Stimulated activated naive CD8-positive, alpha-beta T cell treated with anti-CD3 and anti-CD28 coated beads, Interleukin-15, amount 100 ng/mL, for 72 hours (primary cell): ENCODE data around the gene ZFP36.
"Not testable (repeated sequence)": the region's sequence is repeated elsewhere in the genome, so short reads cannot be mapped to it uniquely, and the experiment has no call there.

ENCODE experiments used
- ATAC-seq: fragments of 150-1000 bp; cut with Tn5 transposase; 2 replicates; pipeline ENCODE4 v1.10.0; 2021; ENCODE audit warnings: mild to moderate bottlenecking, moderate library complexity
- DNase-seq, 2 donors: peaks; one replicate each; pipeline ENCODE4 v3.0.0; 2021 to 2022
- H3K27ac Mint-ChIP-seq, 2 donors: one replicate each; pipeline ENCODE4 v1.8.0; 2022; ENCODE audit warnings: mild to moderate bottlenecking in 2 of 2, mixed read lengths in 2 of 2, moderate library complexity in 2 of 2
- H3K27me3 Mint-ChIP-seq: one replicate; pipeline ENCODE4 v1.8.0; 2022; ENCODE audit warnings: mixed read lengths
- H3K4me1 Mint-ChIP-seq: one replicate; pipeline ENCODE4 v1.8.0; 2022; ENCODE audit warnings: mild to moderate bottlenecking, mixed read lengths
- H3K4me3 Mint-ChIP-seq, 2 donors: one replicate each; pipeline ENCODE4 v1.8.0; 2022; ENCODE audit warnings: mild to moderate bottlenecking in 2 of 2, mixed read lengths in 2 of 2, moderate library complexity in 1 of 2
- H3K9me3 Mint-ChIP-seq, 2 donors: one replicate each; pipeline ENCODE4 v1.8.0; 2022; ENCODE audit warnings: mixed read lengths in 2 of 2

Gene ZFP36

DNA sequence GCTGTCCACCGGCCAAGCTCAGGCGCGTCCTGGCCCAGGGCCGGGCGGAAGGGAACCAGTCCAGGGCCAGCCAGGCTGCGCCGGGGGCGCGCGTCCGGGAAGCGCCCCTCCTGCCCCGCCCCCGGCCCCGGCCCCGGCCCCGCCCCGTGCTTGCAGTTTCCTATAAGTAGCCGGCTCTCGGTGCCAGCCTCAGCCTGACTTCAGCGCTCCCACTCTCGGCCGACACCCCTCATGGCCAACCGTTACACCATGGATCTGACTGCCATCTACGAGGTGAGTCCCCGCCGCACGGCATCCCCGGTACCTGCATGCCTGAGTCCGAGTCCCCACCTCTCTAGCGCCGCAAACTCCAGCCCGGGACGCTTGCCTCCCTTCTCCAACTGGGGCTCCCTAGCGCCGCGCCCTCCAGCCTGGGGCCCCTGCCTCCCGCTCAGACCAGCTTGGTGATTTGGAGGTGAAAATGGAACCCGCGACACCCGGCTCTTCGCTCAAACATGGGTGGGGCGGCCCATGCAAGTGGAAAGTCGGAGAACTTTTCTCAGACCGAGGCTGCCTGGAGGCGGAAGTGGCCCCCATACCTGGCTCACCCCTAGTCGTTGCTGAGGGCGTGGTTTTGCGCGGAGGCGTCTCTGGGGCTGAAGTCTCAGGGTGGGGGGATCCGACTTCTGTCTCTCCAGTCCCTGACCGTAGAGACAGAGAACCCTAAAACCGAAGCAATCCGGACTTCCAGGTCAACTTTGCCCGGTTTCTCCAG lies at the start of gene ZFP36:
Gene ZFP36 (plus strand): TSS at position 192 of the 754 bp plus-strand sequence. CDS start 58 bp downstream, at position 250.
- Mint-ChIP-seq H3K27ac (peak within 1 kb of the TSS; percentile 90 to 99), H3K4me1 (peaks cover 78% of the 10 kb centered on the region), H3K27me3 (no peaks in the 10 kb centered on the region), H3K4me3 (peak within 1 kb of the TSS; percentile 80 to 91), H3K9me3 (no peaks in the 10 kb centered on the region)
- ATAC-seq (peak; percentile 58), DNase-seq (peak; percentile 91 to 92)

- no peaks in the 10 kb centered on the region for H3K9me3 Mint-ChIP-seq
- no peak for ATAC-seq
These were observed 47.6 kb upstream of the ZFP36 start for GRCh38 chr19:39359026-39359425.

DNA sequence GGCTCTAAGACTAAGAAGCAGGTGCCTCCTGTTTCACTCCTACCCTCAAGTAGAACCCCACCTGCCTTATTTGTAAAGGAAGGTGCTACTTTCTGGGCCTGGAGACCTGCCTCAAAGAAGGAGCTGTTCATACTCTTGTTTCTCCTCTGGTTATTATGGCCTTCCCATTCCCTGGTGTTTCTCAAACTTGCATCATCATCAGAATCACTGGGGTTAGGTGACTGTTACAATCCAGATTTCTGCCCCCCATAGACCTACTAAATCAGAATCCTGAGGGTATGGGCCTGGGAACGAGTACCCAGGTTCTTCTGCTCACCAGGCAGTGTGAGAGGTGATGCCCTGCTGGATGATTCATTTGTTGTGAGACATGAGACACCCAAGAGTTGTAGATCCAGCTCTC lies 46.0 kb upstream of the ZFP36 start:
- no peaks in the 10 kb centered on the region for H3K27me3 Mint-ChIP-seq
- no peak for ATAC-seq
- no peak overlapping the region for H3K4me3 Mint-ChIP-seq
- H3K27ac Mint-ChIP-seq: peak overlapping the region in 1 of 2 donors; percentile 65
- peaks cover 5% of the 10 kb centered on the region for H3K4me1 Mint-ChIP-seq
- DNase-seq: no peak
- no peaks in the 10 kb centered on the region for H3K9me3 Mint-ChIP-seq

More at GRCh38 chr19:39359026-39359425, 47.6 kb upstream of the ZFP36 start:
- H3K27me3 Mint-ChIP-seq: no peaks in the 10 kb centered on the region
- peaks cover 5% of the 10 kb centered on the region for H3K4me1 Mint-ChIP-seq
- DNase-seq: no peak
- no peak overlapping the region for H3K4me3 Mint-ChIP-seq
- H3K27ac Mint-ChIP-seq: no peak overlapping the region

GRCh38 chr19:39362682-39363657 lies 43.7 kb upstream of the ZFP36 start:
- no peaks in the 10 kb centered on the region for H3K27me3 Mint-ChIP-seq
- no peaks in the 10 kb centered on the region for H3K4me1 Mint-ChIP-seq
- H3K9me3 Mint-ChIP-seq: no peaks in the 10 kb centered on the region
- ATAC-seq: no peak
- peak overlapping the region in 1 of 2 donors; percentile 46 for H3K27ac Mint-ChIP-seq
- no peak overlapping the region for H3K4me3 Mint-ChIP-seq
- no peak for DNase-seq

DNA sequence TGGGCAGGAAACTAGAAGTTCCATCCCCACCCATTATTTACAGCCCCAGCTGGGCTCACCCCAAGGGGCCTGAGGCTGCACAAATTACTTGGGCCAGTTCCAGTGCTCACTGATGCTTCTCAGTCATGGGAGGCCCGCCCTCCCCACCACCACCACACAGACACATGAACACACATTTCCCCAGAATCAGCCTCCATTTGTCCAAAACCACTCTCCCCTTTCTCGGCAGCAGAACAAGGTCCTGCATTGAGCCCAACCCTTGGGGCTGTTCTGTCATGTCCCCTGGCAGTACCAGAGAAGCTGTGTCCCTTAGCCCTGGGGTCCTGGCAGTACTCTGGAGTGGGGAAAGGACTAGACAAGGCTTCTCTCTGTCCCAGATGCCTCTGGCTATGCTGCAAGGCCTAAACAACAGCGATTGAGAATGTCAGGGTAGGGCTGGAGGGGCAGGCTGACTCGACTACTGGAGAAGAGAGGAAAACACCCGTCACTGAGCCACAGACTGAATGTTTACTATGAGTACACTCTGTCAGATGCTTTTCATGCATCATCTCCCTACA lies 42.7 kb upstream of the ZFP36 start:
- no peaks in the 10 kb centered on the region for H3K4me1 Mint-ChIP-seq

GRCh38 chr19:39365531-39365930 lies 41.1 kb upstream of the ZFP36 start:
- no peak for ATAC-seq
- H3K9me3 Mint-ChIP-seq: no peaks in the 10 kb centered on the region
- H3K27me3 Mint-ChIP-seq: no peaks in the 10 kb centered on the region
- no peak overlapping the region for H3K4me3 Mint-ChIP-seq
- no peaks in the 10 kb centered on the region for H3K4me1 Mint-ChIP-seq
- H3K27ac Mint-ChIP-seq: no peak overlapping the region
- DNase-seq: no peak

More for the DNA sequence above, 42.7 kb upstream of the ZFP36 start:
- Mint-ChIP-seq H3K4me3 (no peak overlapping the region), H3K9me3 (no peaks in the 10 kb centered on the region), H3K27me3 (no peaks in the 10 kb centered on the region), H3K27ac (peak overlapping the region in 1 of 2 donors; percentile 66)
- ATAC-seq (no peak), DNase-seq (no peak)

DNA sequence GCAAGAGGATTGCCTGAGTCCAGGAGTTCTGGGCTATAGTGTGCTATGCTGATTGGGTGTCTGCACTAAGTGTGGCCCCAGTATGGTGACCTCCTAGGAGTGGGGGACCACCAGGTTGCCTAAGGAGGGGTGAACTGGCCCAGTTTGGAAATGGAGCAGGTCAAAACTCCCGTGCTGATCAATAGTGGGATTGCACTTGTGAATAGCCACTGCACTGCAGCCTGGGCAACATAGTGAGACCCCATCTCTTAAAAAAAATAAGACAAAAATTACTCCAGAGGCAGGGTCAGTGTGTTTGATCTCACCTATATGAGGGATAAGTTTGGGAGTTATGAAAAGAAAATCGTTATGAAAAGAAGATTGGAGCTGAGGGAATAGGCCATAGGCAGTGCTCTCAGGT lies 37.4 kb upstream of the ZFP36 start:
- no peaks in the 10 kb centered on the region for H3K27me3 Mint-ChIP-seq
- no peaks in the 10 kb centered on the region for H3K4me1 Mint-ChIP-seq
- DNase-seq: no peak
- no peaks in the 10 kb centered on the region for H3K9me3 Mint-ChIP-seq
- H3K27ac Mint-ChIP-seq: no peak overlapping the region
- ATAC-seq: no peak
- H3K4me3 Mint-ChIP-seq: no peak overlapping the region

DNA sequence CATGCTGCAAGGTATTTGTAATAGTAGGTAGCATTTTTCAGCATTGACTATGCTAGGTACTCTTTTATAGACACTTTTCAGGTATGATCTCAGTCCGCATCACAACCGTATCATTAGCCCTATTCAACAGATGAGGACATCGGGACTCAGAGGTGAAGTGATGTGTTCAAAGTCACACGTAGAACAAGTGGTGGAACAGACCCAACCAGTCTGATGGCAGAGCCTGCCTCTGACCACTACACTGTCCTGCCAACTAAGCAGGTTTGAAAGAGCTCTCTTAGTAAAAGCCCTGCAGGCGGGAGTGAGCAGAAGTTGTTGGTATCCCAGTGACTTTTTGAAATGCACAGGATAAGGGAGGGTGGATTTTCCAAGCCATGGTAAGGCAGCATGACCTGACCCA lies 35.9 kb upstream of the ZFP36 start:
- no peaks in the 10 kb centered on the region for H3K27me3 Mint-ChIP-seq
- ATAC-seq (no peak), DNase-seq (no peak)
- H3K27ac Mint-ChIP-seq: peak overlapping the region in 1 of 2 donors; percentile 78
- no peaks in the 10 kb centered on the region for H3K9me3 Mint-ChIP-seq
- no peaks in the 10 kb centered on the region for H3K4me1 Mint-ChIP-seq
- no peak overlapping the region for H3K4me3 Mint-ChIP-seq

DNA sequence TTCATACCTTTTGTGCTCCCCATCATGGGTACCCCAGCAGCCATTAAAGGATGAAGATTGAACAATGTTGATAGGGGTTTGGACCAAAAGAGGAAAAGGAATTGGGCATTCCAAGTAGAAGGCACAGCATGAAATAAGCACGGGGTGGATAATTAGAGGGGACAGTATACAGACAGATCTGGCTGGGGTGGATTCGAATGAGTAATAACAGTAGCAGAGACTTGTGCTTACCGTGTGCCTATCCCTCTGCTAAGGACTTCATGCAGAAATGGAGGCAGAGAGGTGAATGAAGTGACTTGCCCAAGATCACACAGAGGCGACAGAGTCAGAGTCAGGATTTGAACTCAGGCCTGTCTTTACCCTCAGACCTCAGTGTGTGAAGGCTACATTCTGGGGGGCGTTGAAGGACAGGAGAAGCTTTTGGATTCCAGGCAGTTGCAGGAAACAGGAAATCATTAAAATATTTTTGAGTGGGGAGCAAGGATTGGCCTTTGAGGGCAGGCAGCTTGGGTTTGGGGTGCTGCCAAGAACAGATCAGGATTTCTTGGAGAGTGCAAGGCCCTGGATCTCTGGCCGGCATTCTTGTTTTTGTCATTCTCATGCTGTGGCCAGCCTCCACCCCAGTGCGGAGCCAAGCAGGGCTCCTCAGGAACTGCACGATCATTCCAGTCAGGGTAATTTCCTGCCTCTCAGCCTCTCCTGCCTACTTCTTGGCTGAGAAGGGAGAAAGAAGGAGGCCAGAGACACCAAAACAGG lies 34.4 kb upstream of the ZFP36 start:
- Mint-ChIP-seq H3K9me3 (no peaks in the 10 kb centered on the region), H3K27ac (peak overlapping the region in 1 of 2 donors; percentile 37), H3K4me3 (no peak overlapping the region), H3K27me3 (no peaks in the 10 kb centered on the region), H3K4me1 (no peaks in the 10 kb centered on the region)
- no peak for DNase-seq
- no peak for ATAC-seq

DNA sequence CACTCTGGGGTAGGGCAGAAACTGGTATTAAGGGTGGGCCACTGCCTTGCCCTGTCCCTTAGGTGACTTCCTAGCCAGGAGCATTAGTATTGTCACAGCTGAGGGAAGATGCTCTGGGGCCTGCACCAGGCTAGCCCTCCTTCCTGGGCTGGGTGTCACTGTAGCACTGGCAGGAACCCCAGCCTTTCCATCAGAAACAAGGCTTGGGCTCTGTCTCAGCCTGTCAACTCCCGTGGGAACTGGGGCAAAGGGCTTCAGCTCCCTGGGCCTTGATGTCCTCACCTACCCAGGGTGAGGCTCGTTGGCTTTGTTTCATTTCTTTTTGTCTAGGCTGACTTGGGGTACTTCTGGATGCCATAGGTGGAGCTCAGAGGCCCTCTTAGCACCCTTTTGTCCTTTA lies 33.7 kb upstream of the ZFP36 start:
- Mint-ChIP-seq H3K27ac (peak overlapping the region in 1 of 2 donors; percentile 0), H3K4me3 (no peak overlapping the region), H3K4me1 (no peaks in the 10 kb centered on the region), H3K27me3 (no peaks in the 10 kb centered on the region), H3K9me3 (no peaks in the 10 kb centered on the region)
- ATAC-seq (no peak), DNase-seq (no peak)

DNA sequence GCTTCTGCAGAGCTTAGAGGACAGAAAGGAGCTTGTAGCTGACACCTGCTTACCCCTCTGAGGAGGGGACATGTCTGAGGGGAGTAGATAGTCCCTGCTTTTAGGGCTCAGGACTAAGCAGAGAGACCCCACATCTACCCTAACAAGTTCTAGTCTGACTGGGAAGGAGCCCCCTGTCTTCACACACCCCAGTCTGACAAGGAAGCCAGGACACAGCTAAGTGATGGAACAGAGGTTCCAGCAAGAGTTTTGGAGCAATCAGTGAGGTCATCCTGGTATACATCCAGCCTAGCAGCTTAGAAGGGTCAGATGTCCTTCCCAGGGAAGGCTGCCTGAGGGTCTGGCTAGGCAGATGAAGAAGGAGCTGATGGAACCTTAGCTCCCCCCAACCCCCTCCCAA lies 30.7 kb upstream of the ZFP36 start:
- H3K27me3 Mint-ChIP-seq: no peaks in the 10 kb centered on the region
- no peak overlapping the region for H3K4me3 Mint-ChIP-seq
- DNase-seq: no peak
- no peak overlapping the region for H3K27ac Mint-ChIP-seq
- no peak for ATAC-seq
- H3K9me3 Mint-ChIP-seq: no peaks in the 10 kb centered on the region
- H3K4me1 Mint-ChIP-seq: no peaks in the 10 kb centered on the region

DNA sequence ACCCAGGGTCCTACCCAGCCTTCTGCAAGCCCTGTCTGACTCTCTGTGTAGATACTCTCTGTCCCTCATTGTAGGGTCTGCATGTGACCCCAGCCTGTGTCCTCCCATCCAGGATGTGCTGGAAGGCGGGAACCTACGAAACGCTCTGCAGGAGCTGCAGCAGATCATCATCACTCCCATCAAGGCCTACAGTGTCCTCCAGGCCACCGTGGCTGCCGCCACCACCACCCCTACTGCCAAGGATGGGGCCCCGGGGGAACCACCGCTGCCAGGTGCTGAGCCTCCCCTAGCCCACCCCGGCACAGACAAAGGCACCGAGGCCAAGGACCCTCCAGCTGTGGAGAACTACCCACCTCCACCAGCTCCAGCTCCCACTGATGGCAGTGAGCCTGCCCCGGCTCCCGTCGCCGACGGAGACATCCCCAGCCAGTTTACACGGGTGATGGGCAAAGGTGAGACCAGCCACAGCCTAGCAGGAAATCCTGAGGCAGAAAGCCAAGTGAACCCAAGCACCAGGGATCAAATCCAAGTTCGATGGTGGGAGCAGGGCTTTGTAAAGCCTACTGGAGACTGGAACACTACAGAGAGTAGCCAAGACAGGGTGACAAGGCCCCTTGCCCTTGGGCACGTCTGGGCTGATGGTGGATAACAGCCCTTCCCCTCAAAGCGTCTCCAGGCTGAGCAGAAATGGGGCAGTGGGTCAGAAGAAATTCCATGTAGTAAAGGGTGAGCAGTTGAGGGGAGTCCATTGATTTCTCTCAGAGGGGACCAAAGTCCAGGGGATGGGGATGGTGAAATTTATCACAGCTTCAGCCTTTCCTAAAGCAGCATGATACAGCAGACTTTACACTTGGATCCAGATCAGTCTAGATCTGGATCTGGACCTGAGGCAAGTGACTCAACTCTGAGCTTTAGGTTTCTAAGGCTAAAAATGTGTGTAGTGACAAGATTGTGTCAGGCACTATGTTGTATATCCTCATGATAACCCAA lies 29.0 kb upstream of the ZFP36 start:
- ATAC-seq: no peak
- Mint-ChIP-seq H3K9me3 (no peaks in the 10 kb centered on the region), H3K4me3 (no peak overlapping the region), H3K4me1 (no peaks in the 10 kb centered on the region), H3K27ac (no peak overlapping the region), H3K27me3 (no peaks in the 10 kb centered on the region)
- no peak for DNase-seq

DNA sequence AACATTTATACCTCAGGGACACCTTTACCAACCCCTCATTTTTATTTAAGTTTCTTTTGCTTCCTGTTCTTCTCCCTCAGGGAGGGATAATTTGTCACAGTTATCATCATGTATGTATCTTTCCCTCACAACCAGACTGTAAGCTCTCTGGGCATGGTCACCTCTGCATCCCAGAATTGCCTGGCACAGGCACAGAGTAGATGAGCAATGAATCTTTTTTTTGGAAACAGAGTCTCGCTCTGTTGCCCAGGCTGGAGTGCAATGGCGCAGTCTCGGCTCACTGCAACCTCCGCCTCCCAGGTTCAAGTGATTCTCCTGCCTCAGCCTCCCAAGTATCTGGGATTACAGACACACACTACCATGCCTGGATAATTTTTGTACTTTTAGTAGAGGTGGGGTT lies 27.3 kb upstream of the ZFP36 start:
- not testable (repeated sequence) for H3K4me3 Mint-ChIP-seq, H3K27me3 Mint-ChIP-seq, H3K9me3 Mint-ChIP-seq, DNase-seq, ATAC-seq, H3K27ac Mint-ChIP-seq, H3K4me1 Mint-ChIP-seq

DNA sequence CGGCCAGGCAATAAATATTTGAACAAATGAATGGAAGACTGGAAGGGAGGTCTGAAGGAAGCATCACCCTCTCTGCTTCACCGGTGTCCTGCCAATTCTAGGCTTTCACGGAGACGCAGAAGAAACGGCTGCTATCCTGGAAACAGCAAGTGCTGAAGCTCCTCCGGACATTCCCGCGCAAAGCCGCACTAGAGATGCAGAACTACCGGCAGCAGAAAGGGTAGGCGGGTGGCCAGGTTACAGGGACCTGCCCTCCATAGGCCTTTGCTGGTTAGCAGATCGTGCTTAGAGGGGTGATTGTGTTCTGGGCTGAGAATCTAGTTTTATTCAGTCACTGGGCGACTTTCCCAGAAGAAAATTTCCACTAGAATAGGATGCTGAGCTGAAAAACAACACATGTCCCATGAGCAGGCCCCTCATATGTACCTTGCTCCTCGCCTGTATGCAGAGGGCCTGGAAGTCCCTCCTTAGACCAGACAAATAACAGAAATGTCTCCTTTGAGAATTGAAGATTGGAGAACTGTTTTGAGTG lies 26.7 kb upstream of the ZFP36 start:
- ATAC-seq: no peak
- DNase-seq: no peak
- Mint-ChIP-seq H3K4me1 (peaks cover under 1% of the 10 kb centered on the region), H3K4me3 (no peak overlapping the region), H3K27me3 (no peaks in the 10 kb centered on the region), H3K9me3 (no peaks in the 10 kb centered on the region), H3K27ac (peak overlapping the region in 1 of 2 donors; percentile 86)
